ENCODE results near the gene CHI3L2. TPM values are rescaled to one million over a fixed set of nuclear protein-coding genes. Genes with fewer than 3 reads are reported as not detected.
A peak's percentile ranks its signal among the peaks of the same experiment; 100 is the strongest.

CHI3L2 gene
- total and polyA plus RNA-seq, 2 donors from 2014 or later: 5.8 to 27.2 TPM

DNA sequence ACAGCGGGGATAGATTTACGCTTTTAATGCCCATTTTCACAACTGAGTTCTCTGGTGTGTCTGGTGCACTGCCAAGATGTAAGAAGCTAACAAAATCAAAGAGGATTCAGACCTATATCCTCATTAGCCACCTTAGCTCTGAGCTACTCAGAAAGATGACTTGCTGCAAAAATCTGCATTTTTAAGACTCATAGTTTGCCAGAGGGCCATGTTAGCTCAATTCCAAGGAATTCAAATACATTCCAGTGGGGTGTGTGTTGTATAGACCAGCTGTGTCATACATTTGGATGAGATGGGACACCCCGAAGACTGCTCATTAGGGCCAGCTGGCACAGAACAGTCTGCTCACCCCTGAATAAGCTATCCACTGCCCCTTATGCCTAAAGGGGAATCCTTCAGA, 36.0 kb upstream of the CHI3L2 start:
- H3K27ac ChIP-seq (ENCODE audit: low read depth in 2 of 2, low read length in 2 of 2): peak overlapping the region in 1 of 2 donors; percentile 47
- no peak overlapping the region for H3K4me3 ChIP-seq (ENCODE audit: low read length in 3 of 3)
- intact Hi-C loops (cut with DNase I): no loop called here
- H3K9ac ChIP-seq (ENCODE audit: low read length in 3 of 3): no peak overlapping the region
- no peaks in the 10 kb centered on the region for H3K9me3 ChIP-seq (ENCODE audit: control insufficient read depth in 2 of 3, insufficient read depth in 1 of 3, low read length in 3 of 3)
- TF ChIP-seq, protein P1, sequence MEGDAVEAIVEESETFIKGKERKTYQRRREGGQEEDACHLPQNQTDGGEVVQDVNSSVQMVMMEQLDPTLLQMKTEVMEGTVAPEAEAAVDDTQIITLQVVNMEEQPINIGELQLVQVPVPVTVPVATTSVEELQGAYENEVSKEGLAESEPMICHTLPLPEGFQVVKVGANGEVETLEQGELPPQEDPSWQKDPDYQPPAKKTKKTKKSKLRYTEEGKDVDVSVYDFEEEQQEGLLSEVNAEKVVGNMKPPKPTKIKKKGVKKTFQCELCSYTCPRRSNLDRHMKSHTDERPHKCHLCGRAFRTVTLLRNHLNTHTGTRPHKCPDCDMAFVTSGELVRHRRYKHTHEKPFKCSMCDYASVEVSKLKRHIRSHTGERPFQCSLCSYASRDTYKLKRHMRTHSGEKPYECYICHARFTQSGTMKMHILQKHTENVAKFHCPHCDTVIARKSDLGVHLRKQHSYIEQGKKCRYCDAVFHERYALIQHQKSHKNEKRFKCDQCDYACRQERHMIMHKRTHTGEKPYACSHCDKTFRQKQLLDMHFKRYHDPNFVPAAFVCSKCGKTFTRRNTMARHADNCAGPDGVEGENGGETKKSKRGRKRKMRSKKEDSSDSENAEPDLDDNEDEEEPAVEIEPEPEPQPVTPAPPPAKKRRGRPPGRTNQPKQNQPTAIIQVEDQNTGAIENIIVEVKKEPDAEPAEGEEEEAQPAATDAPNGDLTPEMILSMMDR (IDR thresholded peaks at IDR 0.05; ENCODE audit: borderline replicate concordance, extremely low read depth, insufficient read depth): no peak
- FAIRE-seq (no peak), DNase-seq (no peak)
- H3K27me3 ChIP-seq (ENCODE audit: control insufficient read depth, insufficient read depth, low read length): no peaks in the 10 kb centered on the region
- H3K36me3 ChIP-seq (ENCODE audit: control insufficient read depth in 2 of 3, insufficient read depth in 3 of 3, low read length in 3 of 3): peaks cover 0 to 33% (median 17%) of the 10 kb centered on the region in 3 donors
- H3K4me1 ChIP-seq (ENCODE audit: control insufficient read depth in 2 of 3, insufficient read depth in 2 of 3, low read depth in 1 of 3, low read length in 3 of 3): peaks cover 0 to 26% (median 21%) of the 10 kb centered on the region in 3 donors

DNA sequence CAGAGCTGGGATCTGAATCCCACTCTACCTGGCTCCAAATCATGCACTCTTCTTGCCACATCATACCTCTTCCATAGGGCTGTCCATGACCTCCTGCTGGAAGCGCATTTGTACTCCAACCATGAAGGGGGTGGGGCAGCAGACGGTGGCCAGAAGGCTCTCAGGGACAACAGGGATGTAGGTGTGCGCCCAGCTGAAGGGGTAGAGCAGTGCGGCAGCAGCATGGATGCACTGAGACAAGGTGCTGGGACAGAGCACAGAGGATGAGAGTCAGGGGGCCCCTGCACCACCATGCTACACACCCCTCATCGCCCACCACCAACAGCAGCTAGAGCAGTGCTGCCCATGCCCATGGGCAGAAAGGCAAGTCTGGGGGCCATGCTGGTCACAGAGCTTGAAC, 35.4 kb upstream of the CHI3L2 start:
- no peak for FAIRE-seq
- TF ChIP-seq, protein P1 (IDR thresholded peaks at IDR 0.05; ENCODE audit: borderline replicate concordance, extremely low read depth, insufficient read depth): no peak
- intact Hi-C loops (cut with DNase I): no loop called here

DNA sequence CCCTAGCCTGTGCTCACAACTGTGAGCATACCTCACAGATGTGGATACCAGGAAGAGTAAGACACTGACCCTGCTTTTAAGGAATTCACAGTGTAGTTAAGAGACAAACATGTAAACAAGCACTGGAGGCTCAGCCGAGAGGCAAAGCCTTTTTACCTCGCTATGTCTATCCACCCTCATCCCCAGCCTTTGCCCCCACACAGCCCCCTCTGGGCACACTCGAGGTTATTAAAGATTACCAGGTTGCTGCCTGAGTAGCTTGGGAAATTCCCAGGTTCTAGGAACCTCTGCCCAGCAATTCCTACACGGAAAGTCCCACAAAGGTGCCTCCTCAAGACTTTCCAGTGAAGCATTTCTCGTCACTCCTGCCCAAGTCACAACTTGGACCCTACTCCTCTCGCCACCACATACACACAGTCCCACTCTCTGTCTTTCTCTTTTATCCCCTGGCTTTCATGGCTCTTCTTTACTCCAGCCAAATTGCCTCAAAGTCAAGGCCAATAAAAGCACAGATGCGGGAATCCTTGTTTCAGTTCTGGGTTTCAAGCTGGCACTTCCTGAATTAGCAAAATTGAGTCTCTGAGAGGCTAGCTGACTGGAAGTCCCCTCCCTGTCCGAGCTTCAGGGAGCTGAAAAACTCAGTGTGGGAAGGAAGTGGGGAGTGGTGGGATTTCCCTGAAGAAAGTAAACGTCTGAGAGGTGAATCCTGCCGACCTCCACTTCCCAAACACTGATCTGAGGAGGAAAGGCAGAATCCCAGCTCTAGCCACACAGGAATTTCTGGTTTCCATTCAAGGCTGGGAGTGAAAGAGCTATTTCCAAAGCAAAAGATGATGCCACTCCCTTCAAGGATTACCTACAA, 34.6 kb upstream of the CHI3L2 start:
- intact Hi-C loops (cut with DNase I): no loop called here
- Histone ChIP-seq H3K27ac (ENCODE audit: low read depth in 2 of 2, low read length in 2 of 2) (peak overlapping the region; percentile 59 to 74), H3K4me1 (ENCODE audit: control insufficient read depth in 2 of 3, insufficient read depth in 2 of 3, low read depth in 1 of 3, low read length in 3 of 3) (peaks cover 0 to 26% (median 21%) of the 10 kb centered on the region in 3 donors), H3K9me3 (ENCODE audit: control insufficient read depth in 2 of 3, insufficient read depth in 1 of 3, low read length in 3 of 3) (no peaks in the 10 kb centered on the region), H3K9ac (ENCODE audit: low read length in 3 of 3) (no peak overlapping the region), H3K27me3 (ENCODE audit: control insufficient read depth, insufficient read depth, low read length) (no peaks in the 10 kb centered on the region), H3K36me3 (ENCODE audit: control insufficient read depth in 2 of 3, insufficient read depth in 3 of 3, low read length in 3 of 3) (peaks cover 0 to 21% (median 11%) of the 10 kb centered on the region in 3 donors), H3K4me3 (ENCODE audit: low read length in 3 of 3) (no peak overlapping the region)
- no peak for FAIRE-seq
- TF ChIP-seq, protein P1 (IDR thresholded peaks at IDR 0.05; ENCODE audit: borderline replicate concordance, extremely low read depth, insufficient read depth): no peak
- DNase-seq: peak in 1 of 5 donors; percentile 10

More for the DNA sequence above, 35.4 kb upstream of the CHI3L2 start:
- no peak overlapping the region for H3K9ac ChIP-seq (ENCODE audit: low read length in 3 of 3)
- no peaks in the 10 kb centered on the region for H3K27me3 ChIP-seq (ENCODE audit: control insufficient read depth, insufficient read depth, low read length)
- peaks cover 0 to 29% (median 12%) of the 10 kb centered on the region in 3 donors for H3K36me3 ChIP-seq (ENCODE audit: control insufficient read depth in 2 of 3, insufficient read depth in 3 of 3, low read length in 3 of 3)
- no peak for DNase-seq
- H3K9me3 ChIP-seq (ENCODE audit: control insufficient read depth in 2 of 3, insufficient read depth in 1 of 3, low read length in 3 of 3): no peaks in the 10 kb centered on the region
- peak overlapping the region in 1 of 2 donors; percentile 18 for H3K27ac ChIP-seq (ENCODE audit: low read depth in 2 of 2, low read length in 2 of 2)
- H3K4me3 ChIP-seq (ENCODE audit: low read length in 3 of 3): no peak overlapping the region
- H3K4me1 ChIP-seq (ENCODE audit: control insufficient read depth in 2 of 3, insufficient read depth in 2 of 3, low read depth in 1 of 3, low read length in 3 of 3): peaks cover 0 to 26% (median 21%) of the 10 kb centered on the region in 3 donors

Data from kidney (tissue), 14 donors.